ENCODE measurements around the gene USPL1.

The USPL1 gene

DNA sequence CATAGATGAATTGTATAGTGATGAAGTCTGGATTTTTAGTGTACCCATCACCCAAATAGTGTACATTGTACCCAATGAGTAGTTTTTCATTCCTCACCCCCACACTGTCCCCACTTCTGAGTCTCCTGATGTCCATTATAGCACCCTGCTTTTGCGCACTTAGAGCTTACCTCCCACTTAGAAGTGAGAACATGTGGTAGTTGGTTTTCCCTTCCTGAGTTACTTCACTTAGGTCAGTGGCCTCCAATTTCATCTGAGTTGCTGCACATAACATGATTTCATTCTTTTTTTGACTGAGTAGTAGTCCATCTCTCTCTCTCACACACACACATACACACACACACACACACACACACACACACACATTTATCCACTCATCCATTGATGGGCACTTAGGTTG is 74.4 kb downstream of the USPL1 start:
- Mint-ChIP-seq H3K27me3 (no peaks in the 10 kb centered on the region), H3K4me1 (peaks cover 26% of the 10 kb centered on the region), H3K9me3 (no peaks in the 10 kb centered on the region), H3K36me3 (no peaks in the 10 kb centered on the region), H3K27ac (no peak overlapping the region), H3K4me3 (no peak overlapping the region)

DNA sequence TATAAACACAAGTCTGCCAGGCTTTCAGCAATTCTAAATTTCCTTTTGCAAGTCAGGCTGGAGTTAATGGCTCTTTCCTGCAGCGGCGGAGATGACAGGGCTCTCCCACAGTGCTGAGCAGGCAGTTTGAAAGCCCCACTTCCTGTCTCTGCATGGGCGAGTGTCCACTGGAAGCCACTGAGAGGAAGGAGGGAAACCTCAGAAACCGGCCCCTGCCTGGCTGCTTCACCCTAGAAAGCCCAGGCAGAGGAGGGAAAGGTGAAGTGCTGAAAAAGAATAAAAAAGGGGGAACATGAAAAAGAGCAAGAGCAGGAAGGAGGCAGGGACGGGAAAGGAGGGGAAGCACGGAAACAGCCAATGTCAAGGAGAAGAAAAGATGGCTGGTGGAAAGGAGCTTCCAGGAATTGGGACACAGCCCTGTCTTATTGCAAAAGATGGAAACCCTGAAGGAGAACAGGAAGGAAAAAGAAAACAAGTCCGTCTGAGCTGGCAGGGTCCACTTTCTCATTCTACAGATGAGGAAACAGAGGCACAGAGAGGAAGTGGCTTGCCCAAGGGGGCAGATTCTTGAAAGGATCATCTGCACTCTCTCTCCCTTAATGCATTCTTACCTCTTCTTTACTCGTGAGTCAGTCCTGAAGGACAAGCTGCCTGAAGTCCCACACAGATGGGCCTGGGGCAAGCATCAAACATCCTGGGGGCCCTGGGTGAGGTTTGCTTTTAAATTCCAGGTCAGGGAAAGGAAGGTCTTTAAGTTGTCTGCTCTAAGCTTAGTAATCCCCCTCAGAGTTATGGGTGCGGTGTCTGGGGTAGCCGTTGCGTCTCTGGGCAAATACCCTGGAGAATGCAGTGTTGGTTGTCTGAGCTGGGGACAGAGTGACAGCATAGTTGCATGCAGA is 78.8 kb downstream of the USPL1 start:
- H3K4me3 Mint-ChIP-seq, result no peak overlapping the region
- H3K27me3 Mint-ChIP-seq, result no peaks in the 10 kb centered on the region
- no peaks in the 10 kb centered on the region for H3K36me3 Mint-ChIP-seq
- H3K4me1 Mint-ChIP-seq, result peaks cover 24% of the 10 kb centered on the region
- H3K9me3 Mint-ChIP-seq, result no peaks in the 10 kb centered on the region
- H3K27ac Mint-ChIP-seq, result no peak overlapping the region

DNA sequence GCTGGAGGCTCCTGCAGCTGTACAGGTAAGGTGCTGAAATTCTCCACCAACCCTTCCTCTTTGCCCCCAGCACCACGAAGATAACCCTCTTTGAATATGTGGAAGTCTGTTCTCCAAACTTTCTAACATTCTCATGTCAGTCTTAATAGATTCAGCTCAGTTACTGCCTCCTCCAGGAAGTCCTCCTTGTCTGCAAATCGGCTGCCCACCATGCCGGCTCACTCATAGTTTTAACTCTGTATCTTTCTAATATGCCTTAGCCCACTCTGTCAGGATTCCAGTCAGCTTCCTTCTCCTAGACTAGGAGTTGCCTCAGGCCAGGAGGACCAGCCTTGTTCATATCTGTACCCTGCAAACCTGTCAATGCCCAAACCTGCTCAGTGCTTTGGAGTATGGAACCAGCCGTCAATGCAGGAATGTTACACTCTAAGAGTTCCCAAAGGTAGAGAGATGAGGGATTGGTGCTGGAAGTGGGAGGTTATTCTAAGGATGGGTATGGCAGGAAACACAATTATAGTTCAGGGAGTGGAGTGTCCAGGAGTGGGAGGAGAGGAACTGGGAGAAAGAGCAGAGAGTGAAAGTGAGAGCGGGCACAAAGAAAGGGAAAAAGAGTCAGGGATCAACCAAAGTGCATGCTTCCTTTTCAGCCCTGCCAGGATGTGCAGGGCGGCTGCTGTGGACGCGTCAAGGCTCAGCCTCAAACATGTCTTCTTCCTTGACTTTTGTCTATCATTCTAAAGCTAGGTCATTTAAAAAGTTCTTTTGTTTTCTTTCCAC is 79.6 kb downstream of the USPL1 start:
- Mint-ChIP-seq H3K27me3 (no peaks in the 10 kb centered on the region), H3K4me1 (peaks cover 24% of the 10 kb centered on the region), H3K9me3 (no peaks in the 10 kb centered on the region), H3K4me3 (no peak overlapping the region), H3K27ac (no peak overlapping the region), H3K36me3 (no peaks in the 10 kb centered on the region)

DNA sequence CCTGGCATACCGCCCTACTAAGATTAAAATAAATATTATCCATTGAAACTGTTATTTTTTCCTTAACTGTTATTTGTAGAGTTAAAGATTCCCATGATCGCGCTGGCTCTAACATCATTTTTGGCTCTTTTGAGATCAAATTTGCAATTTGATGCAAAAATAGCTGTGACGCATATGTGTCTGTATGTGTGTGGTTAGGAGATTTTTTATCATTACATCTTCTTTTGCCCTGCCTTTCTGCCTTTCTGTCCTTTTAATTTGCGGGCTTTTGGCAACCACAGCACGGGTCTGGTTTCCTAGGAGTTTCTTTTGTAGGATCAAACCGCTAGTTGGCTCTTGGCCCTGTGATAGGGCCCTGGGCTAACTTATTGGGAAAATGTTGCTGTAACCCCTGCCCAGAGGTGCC is 80.3 kb downstream of the USPL1 start:
- Mint-ChIP-seq H3K9me3 (no peaks in the 10 kb centered on the region), H3K27me3 (no peaks in the 10 kb centered on the region), H3K27ac (no peak overlapping the region), H3K4me1 (peaks cover 24% of the 10 kb centered on the region), H3K36me3 (no peaks in the 10 kb centered on the region), H3K4me3 (no peak overlapping the region)

DNA sequence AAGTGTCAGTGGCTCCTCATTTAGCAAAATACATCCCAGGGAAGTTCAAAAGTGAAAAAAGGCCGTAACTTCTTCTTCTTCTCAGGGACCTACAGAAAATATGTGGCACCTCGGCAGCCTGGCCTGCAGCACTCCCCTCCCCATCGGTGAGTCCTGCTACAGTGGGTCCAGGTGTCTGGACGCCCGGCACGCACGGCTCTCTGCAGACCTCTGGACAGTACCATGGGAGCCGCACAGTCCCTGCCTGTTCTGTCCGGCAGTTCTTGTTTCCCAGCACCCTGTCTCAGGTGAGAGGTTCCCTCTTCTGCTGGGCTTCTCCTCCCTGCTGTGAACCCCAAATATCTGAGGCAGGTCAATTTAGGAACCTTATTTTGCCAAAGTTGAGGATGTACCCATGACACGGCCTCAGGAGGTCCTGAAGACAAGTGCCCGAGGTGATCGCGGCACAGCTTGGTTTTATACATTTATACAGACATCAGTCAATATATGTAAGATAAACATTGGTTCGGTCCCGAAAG is 80.8 kb downstream of the USPL1 start:
- Mint-ChIP-seq H3K9me3 (no peaks in the 10 kb centered on the region), H3K4me3 (no peak overlapping the region), H3K27ac (no peak overlapping the region), H3K27me3 (no peaks in the 10 kb centered on the region), H3K4me1 (peaks cover 24% of the 10 kb centered on the region), H3K36me3 (no peaks in the 10 kb centered on the region)

DNA sequence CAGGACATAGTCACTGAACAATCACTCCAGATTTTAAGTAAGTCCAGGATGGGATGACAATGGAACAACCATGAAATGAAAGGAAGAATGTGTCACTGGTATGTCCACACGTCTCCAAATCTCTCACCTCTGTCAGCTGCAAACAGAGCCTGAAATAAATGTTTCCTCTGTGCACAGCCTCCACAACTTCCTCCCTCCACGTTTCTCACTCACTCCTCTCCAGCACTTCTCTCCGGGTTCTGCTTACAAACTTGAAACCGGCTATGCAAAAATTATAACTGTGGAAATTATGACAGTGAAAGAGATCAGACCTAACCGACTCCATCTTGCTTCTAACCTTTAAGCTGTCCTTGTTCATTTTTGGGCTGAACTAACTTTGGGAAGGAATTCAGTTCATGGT is 82.6 kb downstream of the USPL1 start:
- no peaks in the 10 kb centered on the region for H3K27me3 Mint-ChIP-seq
- no peak overlapping the region for H3K4me3 Mint-ChIP-seq
- H3K36me3 Mint-ChIP-seq, result no peaks in the 10 kb centered on the region
- H3K4me1 Mint-ChIP-seq, result peaks cover 23% of the 10 kb centered on the region
- no peaks in the 10 kb centered on the region for H3K9me3 Mint-ChIP-seq
- H3K27ac Mint-ChIP-seq, result peak overlapping the region; percentile 19

DNA sequence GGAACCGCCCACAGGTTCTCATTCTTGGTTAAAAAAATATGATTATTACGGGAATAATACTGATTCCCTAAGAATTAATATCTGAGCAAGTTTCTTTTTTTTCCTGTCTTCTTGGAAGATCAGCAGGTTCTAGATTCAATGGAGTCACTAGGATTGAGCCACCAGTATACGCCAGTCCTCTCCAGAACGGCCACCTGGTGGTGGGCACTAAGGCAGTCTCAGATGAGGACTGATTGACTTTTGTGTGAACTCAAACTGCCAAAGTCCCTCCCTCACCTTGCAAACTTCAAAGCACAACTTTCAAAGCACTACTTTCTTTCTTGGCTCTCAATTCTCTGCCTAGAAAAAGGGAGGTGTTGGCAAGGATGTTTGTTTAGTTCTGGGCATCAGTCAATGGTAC is 84.3 kb downstream of the USPL1 start:
- H3K27ac Mint-ChIP-seq, result peak overlapping the region; percentile 42
- no peaks in the 10 kb centered on the region for H3K9me3 Mint-ChIP-seq
- no peaks in the 10 kb centered on the region for H3K36me3 Mint-ChIP-seq
- no peaks in the 10 kb centered on the region for H3K27me3 Mint-ChIP-seq
- no peak overlapping the region for H3K4me3 Mint-ChIP-seq
- H3K4me1 Mint-ChIP-seq, result peaks cover 7% of the 10 kb centered on the region

DNA sequence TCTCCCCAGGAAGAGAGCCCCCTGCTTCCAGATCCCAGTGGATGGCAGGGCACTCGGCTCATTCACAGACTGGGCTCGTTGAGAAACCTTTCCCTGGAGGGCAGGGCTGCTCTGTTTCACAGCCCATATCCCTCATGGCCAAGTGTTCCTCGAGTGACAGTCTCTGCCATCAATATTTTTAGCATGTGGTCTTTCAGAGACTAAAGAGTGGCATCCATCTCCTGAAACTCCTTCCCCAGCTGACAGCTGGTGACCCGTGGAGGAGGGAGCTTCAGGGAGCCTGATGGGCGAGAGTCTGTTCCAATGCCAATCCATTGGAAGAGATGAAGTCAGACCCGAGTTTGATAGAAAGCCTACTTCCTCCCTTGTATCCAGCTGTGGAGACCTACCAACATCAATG is 86.9 kb downstream of the USPL1 start:
- H3K4me3 Mint-ChIP-seq, result no peak overlapping the region
- H3K36me3 Mint-ChIP-seq, result no peaks in the 10 kb centered on the region
- no peaks in the 10 kb centered on the region for H3K9me3 Mint-ChIP-seq
- no peaks in the 10 kb centered on the region for H3K27me3 Mint-ChIP-seq
- no peak overlapping the region for H3K27ac Mint-ChIP-seq
- peaks cover 3% of the 10 kb centered on the region for H3K4me1 Mint-ChIP-seq

DNA sequence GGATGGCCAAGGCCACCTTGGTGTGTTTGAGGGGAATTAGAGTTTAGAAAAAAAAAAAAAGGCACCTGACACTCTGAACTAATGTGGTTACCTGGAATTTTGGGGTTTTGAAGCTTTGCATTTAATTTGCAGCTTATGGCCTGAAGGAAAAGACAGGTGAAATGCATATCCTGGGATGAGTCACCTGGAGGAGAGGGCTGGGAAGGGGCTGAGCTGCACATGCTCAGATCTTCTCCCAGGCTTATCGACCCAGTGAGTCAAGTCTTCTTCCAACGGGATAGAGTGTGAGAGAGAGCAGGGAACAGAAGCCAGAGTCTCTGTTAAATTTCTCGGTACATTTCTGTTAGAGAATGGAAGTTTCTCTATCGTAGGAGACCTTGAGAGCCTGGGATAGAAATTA is 88.0 kb downstream of the USPL1 start:
- H3K9me3 Mint-ChIP-seq, result no peaks in the 10 kb centered on the region
- H3K36me3 Mint-ChIP-seq, result no peaks in the 10 kb centered on the region
- no peaks in the 10 kb centered on the region for H3K27me3 Mint-ChIP-seq
- H3K27ac Mint-ChIP-seq, result no peak overlapping the region
- H3K4me3 Mint-ChIP-seq, result no peak overlapping the region
- no peaks in the 10 kb centered on the region for H3K4me1 Mint-ChIP-seq

DNA sequence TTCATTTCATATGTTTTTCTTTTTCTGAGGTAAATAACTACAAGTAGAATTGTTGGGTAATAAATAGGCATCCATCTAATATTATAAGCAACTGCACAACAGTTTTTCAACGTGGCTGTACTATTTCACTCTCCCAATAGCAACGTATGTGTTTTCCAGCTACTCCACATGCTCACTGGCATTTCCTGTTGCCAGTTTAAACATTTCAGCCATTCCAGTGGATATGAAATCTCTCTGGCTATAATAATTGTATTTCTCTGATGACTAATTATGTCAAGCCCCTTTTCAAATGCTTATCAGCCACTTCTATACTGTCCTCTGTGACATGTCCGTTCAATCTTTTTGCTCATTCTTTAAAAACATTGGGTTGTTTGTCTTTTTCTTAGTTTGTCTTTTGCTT is 90.8 kb downstream of the USPL1 start:
- no peak overlapping the region for H3K4me3 Mint-ChIP-seq
- H3K9me3 Mint-ChIP-seq, result no peaks in the 10 kb centered on the region
- no peak overlapping the region for H3K27ac Mint-ChIP-seq
- H3K4me1 Mint-ChIP-seq, result peaks cover 7% of the 10 kb centered on the region
- H3K27me3 Mint-ChIP-seq, result no peaks in the 10 kb centered on the region
- H3K36me3 Mint-ChIP-seq, result no peaks in the 10 kb centered on the region

Data from activated naive CD4-positive, alpha-beta T cell treated with anti-CD3 and anti-CD28 coated beads, Interleukin-2, amount 50 U/mL, for 24 hours (primary cell).